ENCODE results near the gene RHBDF1.

RHBDF1 gene

GRCh38 chr16:91484-91883 lies 19.1 kb upstream of the RHBDF1 start:
- no peak for DNase-seq

- no peak for DNase-seq
Measured at GRCh38 chr16:89391-90302, 17.2 kb upstream of the RHBDF1 start.

GRCh38 chr16:88613-89012 lies 16.2 kb upstream of the RHBDF1 start:
- no peak for DNase-seq

GRCh38 chr16:86483-86952 lies 14.1 kb upstream of the RHBDF1 start:
- DNase-seq: no peak

GRCh38 chr16:85865-86264 lies 13.4 kb upstream of the RHBDF1 start:
- DNase-seq: no peak

- DNase-seq: no peak
Measured at GRCh38 chr16:85407-85782, 13.0 kb upstream of the RHBDF1 start.

GRCh38 chr16:84718-85406 lies 12.4 kb upstream of the RHBDF1 start:
- no peak for DNase-seq

- DNase-seq: no peak
Measured at GRCh38 chr16:83781-84615, 11.6 kb upstream of the RHBDF1 start.

- no peak for DNase-seq
Measured at GRCh38 chr16:83060-83603, 10.7 kb upstream of the RHBDF1 start.

GRCh38 chr16:79151-80054 lies 7.0 kb upstream of the RHBDF1 start:
- DNase-seq: no peak

- peak; percentile 69 for DNase-seq
Measured at GRCh38 chr16:78444-79150, 6.2 kb upstream of the RHBDF1 start.

GRCh38 chr16:77807-78443 lies 5.5 kb upstream of the RHBDF1 start, which contains the start of gene MPG:
Gene MPG (plus strand): TSS chr16:78225. CDS start chr16:78310, 85 bp downstream.
- DNase-seq: peak; percentile 68

GRCh38 chr16:77273-77806 lies 4.9 kb upstream of the RHBDF1 start:
- DNase-seq: peak; percentile 77

GRCh38 chr16:76535-77272 lies 4.3 kb upstream of the RHBDF1 start:
- DNase-seq: no peak

- peak; percentile 28 for DNase-seq
Measured at GRCh38 chr16:75580-76501, 3.4 kb upstream of the RHBDF1 start.

- DNase-seq: no peak
Measured at GRCh38 chr16:74747-75334, 2.4 kb upstream of the RHBDF1 start.

- DNase-seq: no peak
Measured at GRCh38 chr16:74051-74746, 1.8 kb upstream of the RHBDF1 start.

Measured in retina (tissue), 1 donor.